Chondrocyte (in vitro differentiated cells): ENCODE measurements around the gene ATF4. TPM values are rescaled to one million over a fixed set of nuclear protein-coding genes. Genes with fewer than 3 reads are reported as not detected.

Experiments used
- DNase-seq: peaks from one replicate; pipeline ENCODE4 v3.0.0; 2021; ENCODE audit warnings: mixed read lengths, low spot score
- H3K27ac Mint-ChIP-seq: one replicate; pipeline ENCODE4 v1.8.0; 2021; ENCODE audit warnings: mild to moderate bottlenecking, moderate library complexity, mixed read lengths; ENCODE audit not compliant: unreplicated experiment
- H3K27me3 Mint-ChIP-seq: 2 replicates; pipeline ENCODE4 v1.8.0; 2021; ENCODE audit warnings: low read depth, mixed read lengths
- H3K36me3 Mint-ChIP-seq: 2 replicates; pipeline ENCODE4 v1.8.0; 2021; ENCODE audit warnings: low read depth, mixed read lengths
- H3K4me1 Mint-ChIP-seq: 2 replicates; pipeline ENCODE4 v1.8.0; 2021; ENCODE audit warnings: low read depth, mild to moderate bottlenecking, mixed read lengths
- H3K4me3 Mint-ChIP-seq: one replicate; pipeline ENCODE4 v1.8.0; 2021; ENCODE audit warnings: mild to moderate bottlenecking, moderate library complexity, mixed read lengths; ENCODE audit not compliant: unreplicated experiment
- H3K9me3 Mint-ChIP-seq: 2 replicates; pipeline ENCODE4 v1.8.0; 2021; ENCODE audit warnings: low read depth, mixed read lengths
- total RNA-seq: library from RNA; stranded (reverse); gene quantifications from 3 replicates; pipeline ENCODE4 v1.2.1, GENCODE V29; 2021
- TF ChIP-seq, protein P1 (sequence below): fragments of 200-600 bp; sonication (generic); IDR thresholded peaks from 2 replicates; pipeline ENCODE4 v1.5.0; 2021; ENCODE audit warnings: antibody characterized with exemption, mild to moderate bottlenecking, moderate library complexity

Gene ATF4
- total RNA-seq, 1 donor from 2014 or later: 541 TPM

DNA sequence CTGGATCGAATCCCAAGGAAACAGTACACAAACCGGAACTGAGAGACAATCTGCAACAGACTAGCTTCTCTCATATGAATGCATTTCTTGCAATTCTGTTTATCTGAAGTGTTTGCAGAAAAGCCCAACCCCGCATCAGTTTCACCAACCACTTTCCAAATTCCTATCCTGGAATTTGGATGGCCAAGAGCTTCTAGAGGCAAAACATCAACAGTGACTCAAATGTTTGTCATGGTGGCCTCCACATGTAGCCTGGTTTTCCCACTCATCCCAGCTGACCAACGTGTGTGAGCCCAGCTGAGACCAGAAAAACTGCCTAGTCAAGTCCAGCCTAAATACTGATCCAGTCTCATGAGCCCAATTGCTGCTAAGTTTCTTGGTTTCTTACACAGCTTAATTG, 26.6 kb upstream of the ATF4 start:
- Mint-ChIP-seq H3K4me1 (peaks cover 15% of the 10 kb centered on the region), H3K27ac (no peak overlapping the region), H3K36me3 (no peaks in the 10 kb centered on the region), H3K27me3 (no peaks in the 10 kb centered on the region), H3K4me3 (no peak overlapping the region), H3K9me3 (no peaks in the 10 kb centered on the region)
- TF ChIP-seq, protein P1, sequence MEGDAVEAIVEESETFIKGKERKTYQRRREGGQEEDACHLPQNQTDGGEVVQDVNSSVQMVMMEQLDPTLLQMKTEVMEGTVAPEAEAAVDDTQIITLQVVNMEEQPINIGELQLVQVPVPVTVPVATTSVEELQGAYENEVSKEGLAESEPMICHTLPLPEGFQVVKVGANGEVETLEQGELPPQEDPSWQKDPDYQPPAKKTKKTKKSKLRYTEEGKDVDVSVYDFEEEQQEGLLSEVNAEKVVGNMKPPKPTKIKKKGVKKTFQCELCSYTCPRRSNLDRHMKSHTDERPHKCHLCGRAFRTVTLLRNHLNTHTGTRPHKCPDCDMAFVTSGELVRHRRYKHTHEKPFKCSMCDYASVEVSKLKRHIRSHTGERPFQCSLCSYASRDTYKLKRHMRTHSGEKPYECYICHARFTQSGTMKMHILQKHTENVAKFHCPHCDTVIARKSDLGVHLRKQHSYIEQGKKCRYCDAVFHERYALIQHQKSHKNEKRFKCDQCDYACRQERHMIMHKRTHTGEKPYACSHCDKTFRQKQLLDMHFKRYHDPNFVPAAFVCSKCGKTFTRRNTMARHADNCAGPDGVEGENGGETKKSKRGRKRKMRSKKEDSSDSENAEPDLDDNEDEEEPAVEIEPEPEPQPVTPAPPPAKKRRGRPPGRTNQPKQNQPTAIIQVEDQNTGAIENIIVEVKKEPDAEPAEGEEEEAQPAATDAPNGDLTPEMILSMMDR: no peak
- DNase-seq: no peak

DNA sequence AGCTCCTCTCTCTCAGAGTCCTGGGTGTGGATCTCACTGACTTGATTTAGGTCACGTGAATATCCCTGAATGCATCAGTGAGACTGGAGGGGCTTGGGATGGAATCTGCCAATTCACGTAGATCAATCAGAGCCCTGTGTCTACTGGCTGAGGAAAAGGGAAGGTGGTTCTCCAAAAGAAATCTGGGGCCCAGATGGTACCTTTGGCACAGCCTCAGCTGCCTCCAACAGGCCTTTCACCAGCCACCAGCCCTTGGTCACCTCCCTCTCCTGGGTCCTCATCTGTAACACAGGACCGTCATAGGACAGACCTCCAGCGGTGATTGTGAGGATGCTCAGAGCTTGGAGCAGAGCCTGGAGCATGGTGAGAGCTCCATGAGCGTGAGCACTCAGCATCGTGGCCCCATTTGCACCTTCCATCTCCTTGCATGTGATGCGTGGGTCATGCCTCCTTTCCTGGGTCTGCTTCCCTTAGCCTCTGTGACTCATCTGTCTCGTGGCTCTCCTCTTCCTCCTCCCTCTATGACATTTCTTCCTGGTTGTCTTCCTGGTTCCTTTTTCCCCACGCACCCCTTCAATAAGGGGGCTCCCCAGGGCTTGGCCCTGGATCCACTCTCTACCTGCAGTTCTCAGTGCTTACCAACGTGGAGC, 25.8 kb upstream of the ATF4 start:
- no peak for DNase-seq
- H3K36me3 Mint-ChIP-seq: no peaks in the 10 kb centered on the region
- H3K9me3 Mint-ChIP-seq: no peaks in the 10 kb centered on the region
- no peaks in the 10 kb centered on the region for H3K27me3 Mint-ChIP-seq
- H3K4me3 Mint-ChIP-seq: no peak overlapping the region
- H3K27ac Mint-ChIP-seq: peak overlapping the region; percentile 32
- peaks cover 15% of the 10 kb centered on the region for H3K4me1 Mint-ChIP-seq
- TF ChIP-seq, protein P1: no peak

DNA sequence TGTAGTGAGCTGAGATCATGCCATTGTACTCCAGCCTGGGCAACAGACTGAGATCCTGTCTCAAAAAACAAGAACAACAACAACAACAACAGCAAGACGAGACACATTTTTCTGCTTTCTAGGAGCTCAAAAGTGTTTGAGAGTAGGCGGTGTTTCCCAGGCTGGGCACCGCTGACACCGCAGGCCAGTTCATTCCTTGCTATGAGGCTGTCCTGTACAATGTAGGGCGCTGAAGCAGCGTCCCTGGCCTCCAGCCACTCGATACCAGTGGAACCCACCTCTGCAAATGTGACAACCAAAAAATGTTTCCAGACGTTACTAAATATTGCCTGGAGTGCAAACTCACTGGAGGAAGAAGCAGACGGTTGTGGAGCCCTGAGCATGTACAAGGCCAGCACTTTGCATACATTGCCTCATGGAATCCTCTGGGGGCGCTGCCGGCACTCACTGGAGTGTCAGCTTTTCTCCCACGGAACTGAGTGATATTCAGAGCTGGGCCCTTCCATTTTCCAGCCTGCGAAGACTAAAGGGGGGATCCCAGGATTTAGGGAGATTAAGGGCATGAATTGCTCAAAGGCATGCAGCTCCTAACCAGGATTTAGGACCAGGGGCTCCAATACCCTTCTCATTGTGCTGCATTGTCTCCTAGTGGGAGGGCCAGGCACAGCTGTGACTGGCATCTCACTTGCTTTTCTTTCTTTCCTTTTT, 24.1 kb upstream of the ATF4 start:
- DNase-seq: no peak
- Mint-ChIP-seq H3K36me3 (no peaks in the 10 kb centered on the region), H3K4me3 (no peak overlapping the region), H3K4me1 (peaks cover 15% of the 10 kb centered on the region), H3K27ac (peak overlapping the region; percentile 33), H3K27me3 (no peaks in the 10 kb centered on the region), H3K9me3 (no peaks in the 10 kb centered on the region)
- TF ChIP-seq, protein P1: peak; percentile 84

DNA sequence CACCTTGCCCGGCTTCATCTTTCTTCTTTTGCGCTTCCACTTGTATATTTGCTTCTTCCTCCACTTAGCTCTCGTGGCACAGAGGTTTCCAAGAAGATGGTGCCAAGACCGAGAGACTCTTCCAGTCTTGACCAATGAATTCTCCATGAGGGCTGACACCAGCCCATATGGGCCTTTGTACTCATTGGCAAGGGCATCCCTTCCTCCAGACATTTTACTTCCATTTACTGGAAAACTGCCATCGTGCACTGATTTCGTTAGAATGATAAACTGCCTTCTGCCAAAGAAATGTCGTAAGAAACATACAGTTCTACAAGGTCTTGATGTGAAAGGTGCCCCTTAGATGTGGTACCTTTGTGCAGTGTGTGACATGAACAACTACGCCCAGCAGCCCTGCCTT, 22.9 kb upstream of the ATF4 start:
- Mint-ChIP-seq H3K4me3 (no peak overlapping the region), H3K27me3 (no peaks in the 10 kb centered on the region), H3K9me3 (no peaks in the 10 kb centered on the region), H3K27ac (no peak overlapping the region), H3K36me3 (peaks cover 1% of the 10 kb centered on the region), H3K4me1 (peaks cover 20% of the 10 kb centered on the region)
- TF ChIP-seq, protein P1: no peak
- no peak for DNase-seq

DNA sequence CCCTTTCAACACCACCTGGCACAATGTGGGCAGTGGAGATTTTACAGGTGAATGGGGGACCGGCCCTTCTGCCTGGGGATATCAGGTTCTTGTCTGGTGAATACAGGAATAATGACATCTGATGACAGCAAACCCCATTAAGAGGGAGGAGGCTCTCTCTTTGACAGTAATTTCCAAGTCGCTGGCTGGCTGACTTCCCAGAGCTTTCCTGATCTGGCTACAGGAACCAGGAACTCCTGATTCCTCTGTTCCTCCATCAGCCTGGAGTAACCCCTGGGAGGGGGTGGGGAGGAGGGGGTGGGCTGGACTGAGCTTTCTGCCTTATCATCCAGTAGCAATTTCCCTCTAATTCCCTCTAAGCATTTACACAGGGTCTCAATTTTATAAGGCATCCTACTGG, 22.0 kb upstream of the ATF4 start:
- Mint-ChIP-seq H3K4me1 (peaks cover 26% of the 10 kb centered on the region), H3K4me3 (no peak overlapping the region), H3K27me3 (no peaks in the 10 kb centered on the region), H3K36me3 (peaks cover 1% of the 10 kb centered on the region), H3K9me3 (no peaks in the 10 kb centered on the region), H3K27ac (no peak overlapping the region)
- TF ChIP-seq, protein P1: no peak
- DNase-seq: no peak
